ENCODE data around the gene IFITM5. TPM values are rescaled to one million over a fixed set of nuclear protein-coding genes. Genes with fewer than 3 reads are reported as not detected.
A peak's percentile ranks its signal among the peaks of the same experiment; 100 is the strongest.

Gene IFITM5
- total RNA-seq, 1 donor from 2014 or later: not detected

DNA sequence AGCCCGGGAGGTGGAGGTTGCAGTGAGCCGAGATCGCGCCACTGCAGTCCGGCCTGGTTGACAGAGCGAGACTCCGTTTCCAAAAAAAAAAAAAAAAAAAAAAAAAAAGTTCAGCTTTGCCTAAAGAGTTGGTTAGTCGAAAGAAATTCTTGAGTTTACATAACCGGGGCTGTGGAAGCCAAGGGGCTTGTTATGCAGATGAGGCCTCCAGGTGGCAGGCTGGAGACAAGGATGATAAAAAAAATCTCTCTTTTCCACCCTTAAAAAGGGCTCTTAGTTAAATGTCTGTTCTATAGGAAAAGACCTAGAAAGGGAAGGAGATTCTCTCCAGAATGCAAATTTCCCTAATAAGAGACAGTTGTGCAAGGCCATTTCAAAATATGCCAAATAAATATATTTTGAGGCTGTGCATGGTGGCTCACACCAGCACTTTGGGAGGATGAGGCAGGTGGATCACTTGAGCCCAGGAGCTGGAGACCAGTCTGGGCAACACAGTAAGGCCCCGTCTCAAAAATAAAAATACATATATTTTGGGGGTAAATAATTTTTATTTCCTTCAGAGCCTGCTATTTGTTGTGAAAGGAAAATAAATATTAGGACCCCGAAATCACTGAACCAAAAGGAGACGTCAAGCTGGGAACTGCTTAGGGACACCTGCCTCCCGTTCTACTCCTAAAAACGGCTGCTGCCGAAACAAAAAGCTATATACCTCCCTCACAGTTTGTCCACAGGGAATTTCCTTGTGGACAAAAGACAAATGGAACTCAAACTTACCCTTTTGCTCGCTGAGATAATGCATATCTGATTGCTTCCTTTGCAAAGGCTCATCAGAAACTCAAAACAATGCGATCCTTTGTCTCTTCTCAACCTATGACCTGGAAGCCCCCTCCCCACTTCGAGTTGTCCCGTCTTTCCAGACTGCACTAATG lies 5.9 kb upstream of the IFITM5 start:
- no peaks in the 10 kb centered on the region for H3K27me3 ChIP-seq
- no peak for DNase-seq (ENCODE audit: extremely low spot score in 2 of 2)
- peak overlapping the region; percentile 52 for H3K27ac ChIP-seq
- intact Hi-C loops (cut with DNase I): loop anchor here (5.0 kb wide), 1 partner anchor 52 kb away; no protein-coding TSS in a partner anchor
- H3K36me3 ChIP-seq: no peaks in the 10 kb centered on the region
- TF ChIP-seq, protein P1, sequence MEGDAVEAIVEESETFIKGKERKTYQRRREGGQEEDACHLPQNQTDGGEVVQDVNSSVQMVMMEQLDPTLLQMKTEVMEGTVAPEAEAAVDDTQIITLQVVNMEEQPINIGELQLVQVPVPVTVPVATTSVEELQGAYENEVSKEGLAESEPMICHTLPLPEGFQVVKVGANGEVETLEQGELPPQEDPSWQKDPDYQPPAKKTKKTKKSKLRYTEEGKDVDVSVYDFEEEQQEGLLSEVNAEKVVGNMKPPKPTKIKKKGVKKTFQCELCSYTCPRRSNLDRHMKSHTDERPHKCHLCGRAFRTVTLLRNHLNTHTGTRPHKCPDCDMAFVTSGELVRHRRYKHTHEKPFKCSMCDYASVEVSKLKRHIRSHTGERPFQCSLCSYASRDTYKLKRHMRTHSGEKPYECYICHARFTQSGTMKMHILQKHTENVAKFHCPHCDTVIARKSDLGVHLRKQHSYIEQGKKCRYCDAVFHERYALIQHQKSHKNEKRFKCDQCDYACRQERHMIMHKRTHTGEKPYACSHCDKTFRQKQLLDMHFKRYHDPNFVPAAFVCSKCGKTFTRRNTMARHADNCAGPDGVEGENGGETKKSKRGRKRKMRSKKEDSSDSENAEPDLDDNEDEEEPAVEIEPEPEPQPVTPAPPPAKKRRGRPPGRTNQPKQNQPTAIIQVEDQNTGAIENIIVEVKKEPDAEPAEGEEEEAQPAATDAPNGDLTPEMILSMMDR (IDR thresholded peaks at IDR 0.05): peak; percentile 30 to 67 (median 57)
- TF ChIP-seq POLR2AphosphoS5 (IDR thresholded peaks at IDR 0.05; ENCODE audit: insufficient read depth in 1 of 2, low read depth in 1 of 2) (peak in 1 of 2 donors; percentile 66), POLR2A (IDR thresholded peaks at IDR 0.05) (no peak)
- no peaks in the 10 kb centered on the region for H3K9me3 ChIP-seq
- no peak overlapping the region for H3K4me3 ChIP-seq
- H3K4me1 ChIP-seq: peaks cover 22% of the 10 kb centered on the region

DNA sequence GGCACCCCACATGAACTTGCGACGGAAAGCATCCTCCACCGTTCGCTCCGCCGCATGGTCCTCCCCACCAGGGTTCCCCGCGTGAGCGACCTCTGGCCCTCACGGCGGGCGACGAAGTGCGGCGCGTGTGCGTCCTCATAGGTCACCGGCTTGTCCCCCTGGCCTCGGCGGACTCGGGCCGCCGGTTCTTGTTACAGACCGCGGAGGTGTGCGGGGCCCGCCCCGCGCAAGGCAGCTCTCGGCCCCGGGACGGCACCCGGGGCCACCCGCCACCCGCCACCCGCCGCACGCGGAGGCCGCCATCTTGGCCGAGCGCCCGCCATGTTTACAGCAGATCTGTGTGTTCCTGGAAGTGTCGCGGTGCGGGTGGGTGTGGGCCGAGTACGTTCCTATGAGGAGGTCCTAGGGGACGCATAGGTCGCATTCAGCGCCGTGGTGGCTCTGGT lies 4.8 kb upstream of the IFITM5 start:
- Histone ChIP-seq H3K4me3 (no peak overlapping the region), H3K36me3 (no peaks in the 10 kb centered on the region), H3K27me3 (peaks cover 8% of the 10 kb centered on the region), H3K27ac (no peak overlapping the region), H3K4me1 (peaks cover 21% of the 10 kb centered on the region), H3K9me3 (no peaks in the 10 kb centered on the region)
- DNase-seq (ENCODE audit: extremely low spot score in 2 of 2): no peak
- TF ChIP-seq POLR2AphosphoS5 (IDR thresholded peaks at IDR 0.05; ENCODE audit: insufficient read depth in 1 of 2, low read depth in 1 of 2) (no peak), POLR2A (IDR thresholded peaks at IDR 0.05) (no peak)
- TF ChIP-seq, protein P1 (IDR thresholded peaks at IDR 0.05): no peak
- intact Hi-C loops (cut with DNase I): no loop called here

- intact Hi-C loops (cut with DNase I): no loop called here
- Histone ChIP-seq H3K27ac (no peak overlapping the region), H3K9me3 (no peaks in the 10 kb centered on the region), H3K27me3 (peaks cover 8% of the 10 kb centered on the region), H3K4me3 (no peak overlapping the region), H3K4me1 (peaks cover 23% of the 10 kb centered on the region), H3K36me3 (no peaks in the 10 kb centered on the region)
- DNase-seq (ENCODE audit: extremely low spot score in 2 of 2): no peak
- TF ChIP-seq, protein P1 (IDR thresholded peaks at IDR 0.05): no peak
- TF ChIP-seq POLR2A (IDR thresholded peaks at IDR 0.05) (no peak), POLR2AphosphoS5 (IDR thresholded peaks at IDR 0.05; ENCODE audit: insufficient read depth in 1 of 2, low read depth in 1 of 2) (no peak)
These were observed 4.0 kb upstream of the IFITM5 start for GRCh38 chr11:303363-303762.

- intact Hi-C loops (cut with DNase I): no loop called here
- H3K4me3 ChIP-seq: no peak overlapping the region
- TF ChIP-seq POLR2A (IDR thresholded peaks at IDR 0.05): no peak
- TF ChIP-seq POLR2AphosphoS5 (IDR thresholded peaks at IDR 0.05; ENCODE audit: insufficient read depth in 1 of 2, low read depth in 1 of 2): no peak
- TF ChIP-seq, protein P1 (IDR thresholded peaks at IDR 0.05): no peak
- H3K4me1 ChIP-seq: peaks cover 31% of the 10 kb centered on the region
- H3K36me3 ChIP-seq: no peaks in the 10 kb centered on the region
- H3K9me3 ChIP-seq: no peaks in the 10 kb centered on the region
- H3K27me3 ChIP-seq: peaks cover 8% of the 10 kb centered on the region
- no peak for DNase-seq (ENCODE audit: extremely low spot score in 2 of 2)
- H3K27ac ChIP-seq: no peak overlapping the region
These were observed 817 bp upstream of the IFITM5 start for GRCh38 chr11:299951-300735.
